ENCODE measurements around the gene HLF.

The HLF gene

GRCh38 chr17:55299890-55300289, 35.1 kb downstream of the HLF start:
- Histone ChIP-seq H3K18ac (ENCODE audit: low read depth in 1 of 2, low read length in 2 of 2) (no peak overlapping the region), H3K27me3 (ENCODE audit: control insufficient read depth in 1 of 2, insufficient read depth in 1 of 2, low read length in 2 of 2) (peaks cover 0 to 13% of the 10 kb centered on the region in 2 experiments), H2BK120ac (ENCODE audit: low read depth, low read length) (no peak overlapping the region), H3K4ac (ENCODE audit: low read depth in 1 of 2, low read length in 2 of 2) (no peak overlapping the region), H3K79me1 (replicated peaks; ENCODE audit: low read length, poor library complexity, severe bottlenecking) (no peaks in the 10 kb centered on the region), H2AK5ac (ENCODE audit: low read length, severe bottlenecking) (no peak overlapping the region), H3K4me3 (ENCODE audit: insufficient read depth in 1 of 2, low read depth in 1 of 2, low read length in 2 of 2) (no peak overlapping the region), H2BK15ac (ENCODE audit: low read depth, poor library complexity, severe bottlenecking) (no peak overlapping the region), H3K23ac (ENCODE audit: low read length in 2 of 2) (no peak overlapping the region), H3K4me2 (ENCODE audit: low read length, poor library complexity, severe bottlenecking) (no peak overlapping the region), H3K9me3 (ENCODE audit: control insufficient read depth, low read length) (no peaks in the 10 kb centered on the region), H3K36me3 (ENCODE audit: control insufficient read depth in 1 of 2, insufficient read depth in 2 of 2, low read depth in 1 of 2, low read length in 2 of 2) (no peaks in the 10 kb centered on the region), H3K4me1 (ENCODE audit: control insufficient read depth, insufficient read depth, low read depth, low read length) (no peaks in the 10 kb centered on the region), H2BK5ac (ENCODE audit: low read depth, low read length, poor library complexity, severe bottlenecking) (no peak overlapping the region), H3K27ac (ENCODE audit: low read length, poor library complexity, severe bottlenecking) (no peak overlapping the region), H4K8ac (ENCODE audit: low read length) (no peak overlapping the region), H4K91ac (ENCODE audit: low read length) (no peak overlapping the region), H3K9ac (ENCODE audit: low read length) (no peak overlapping the region), H3K14ac (ENCODE audit: low read length in 2 of 2) (no peak overlapping the region), H2BK12ac (ENCODE audit: low read length in 2 of 2) (no peak overlapping the region), H2AFZ (ENCODE audit: low read depth, low read length) (no peak overlapping the region)
- 76% methylated on average over 2 of the region's 4 CpGs for WGBS
- no peak for DNase-seq

DNA sequence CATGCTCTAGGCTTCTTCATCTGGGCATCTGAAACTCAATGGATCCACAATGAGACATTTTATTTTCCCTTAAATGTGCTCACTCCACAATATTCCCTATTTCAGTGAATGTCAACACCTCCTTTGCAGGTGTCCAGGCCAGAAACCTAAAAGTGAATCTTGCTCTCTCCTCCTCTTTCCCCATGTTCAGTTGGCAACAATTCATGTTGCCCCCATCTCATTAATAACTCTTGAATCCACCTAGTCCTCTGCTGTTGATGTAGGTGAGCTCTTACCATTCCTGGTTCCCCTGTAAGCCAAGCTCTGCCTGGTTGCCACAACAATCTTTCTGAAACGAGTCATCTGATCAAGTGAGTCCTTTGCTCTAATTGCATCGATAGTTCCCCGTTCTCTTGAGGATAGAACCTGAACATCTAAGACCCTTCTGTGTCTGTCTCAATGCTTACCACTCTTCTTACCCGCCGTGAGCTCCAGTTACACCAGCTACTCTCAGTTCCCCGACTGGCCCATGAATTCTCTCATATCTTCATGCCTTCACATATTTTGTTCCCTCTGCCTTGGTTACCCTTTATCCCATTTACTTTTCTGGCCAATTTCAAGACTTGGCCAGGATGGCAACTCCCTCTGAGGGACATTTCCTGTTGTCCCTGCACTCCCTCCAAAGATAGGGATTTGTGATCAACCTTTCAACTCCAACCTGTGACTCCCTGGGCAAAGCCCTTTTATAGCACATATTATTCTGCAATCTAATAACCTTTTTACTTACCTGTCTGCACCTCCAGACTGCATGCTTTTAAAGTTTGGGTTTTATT, 35.9 kb downstream of the HLF start:
- H3K4ac ChIP-seq (ENCODE audit: low read depth in 1 of 2, low read length in 2 of 2): no peak overlapping the region
- H2BK120ac ChIP-seq (ENCODE audit: low read depth, low read length): no peak overlapping the region
- H4K91ac ChIP-seq (ENCODE audit: low read length): no peak overlapping the region
- H3K4me3 ChIP-seq (ENCODE audit: insufficient read depth in 1 of 2, low read depth in 1 of 2, low read length in 2 of 2): no peak overlapping the region
- no peaks in the 10 kb centered on the region for H3K9me3 ChIP-seq (ENCODE audit: control insufficient read depth, low read length)
- H3K79me1 ChIP-seq (replicated peaks; ENCODE audit: low read length, poor library complexity, severe bottlenecking): no peaks in the 10 kb centered on the region
- no peak overlapping the region for H2AFZ ChIP-seq (ENCODE audit: low read depth, low read length)
- no peak overlapping the region for H3K9ac ChIP-seq (ENCODE audit: low read length)
- H3K23ac ChIP-seq (ENCODE audit: low read length in 2 of 2): no peak overlapping the region
- no peak overlapping the region for H2BK15ac ChIP-seq (ENCODE audit: low read depth, poor library complexity, severe bottlenecking)
- no peak for DNase-seq
- H4K8ac ChIP-seq (ENCODE audit: low read length): no peak overlapping the region
- 79% methylated on average over 6 of the region's 6 CpGs for WGBS
- H3K4me1 ChIP-seq (ENCODE audit: control insufficient read depth, insufficient read depth, low read depth, low read length): no peaks in the 10 kb centered on the region
- no peak overlapping the region for H3K18ac ChIP-seq (ENCODE audit: low read depth in 1 of 2, low read length in 2 of 2)
- H3K27me3 ChIP-seq (ENCODE audit: control insufficient read depth in 1 of 2, insufficient read depth in 1 of 2, low read length in 2 of 2): peaks cover 0 to 13% of the 10 kb centered on the region in 2 experiments
- no peak overlapping the region for H2BK12ac ChIP-seq (ENCODE audit: low read length in 2 of 2)
- H3K27ac ChIP-seq (ENCODE audit: low read length, poor library complexity, severe bottlenecking): no peak overlapping the region
- no peak overlapping the region for H2BK5ac ChIP-seq (ENCODE audit: low read depth, low read length, poor library complexity, severe bottlenecking)
- no peak overlapping the region for H3K14ac ChIP-seq (ENCODE audit: low read length in 2 of 2)
- no peak overlapping the region for H3K4me2 ChIP-seq (ENCODE audit: low read length, poor library complexity, severe bottlenecking)
- H2AK5ac ChIP-seq (ENCODE audit: low read length, severe bottlenecking): no peak overlapping the region
- H3K36me3 ChIP-seq (ENCODE audit: control insufficient read depth in 1 of 2, insufficient read depth in 2 of 2, low read depth in 1 of 2, low read length in 2 of 2): no peaks in the 10 kb centered on the region

DNA sequence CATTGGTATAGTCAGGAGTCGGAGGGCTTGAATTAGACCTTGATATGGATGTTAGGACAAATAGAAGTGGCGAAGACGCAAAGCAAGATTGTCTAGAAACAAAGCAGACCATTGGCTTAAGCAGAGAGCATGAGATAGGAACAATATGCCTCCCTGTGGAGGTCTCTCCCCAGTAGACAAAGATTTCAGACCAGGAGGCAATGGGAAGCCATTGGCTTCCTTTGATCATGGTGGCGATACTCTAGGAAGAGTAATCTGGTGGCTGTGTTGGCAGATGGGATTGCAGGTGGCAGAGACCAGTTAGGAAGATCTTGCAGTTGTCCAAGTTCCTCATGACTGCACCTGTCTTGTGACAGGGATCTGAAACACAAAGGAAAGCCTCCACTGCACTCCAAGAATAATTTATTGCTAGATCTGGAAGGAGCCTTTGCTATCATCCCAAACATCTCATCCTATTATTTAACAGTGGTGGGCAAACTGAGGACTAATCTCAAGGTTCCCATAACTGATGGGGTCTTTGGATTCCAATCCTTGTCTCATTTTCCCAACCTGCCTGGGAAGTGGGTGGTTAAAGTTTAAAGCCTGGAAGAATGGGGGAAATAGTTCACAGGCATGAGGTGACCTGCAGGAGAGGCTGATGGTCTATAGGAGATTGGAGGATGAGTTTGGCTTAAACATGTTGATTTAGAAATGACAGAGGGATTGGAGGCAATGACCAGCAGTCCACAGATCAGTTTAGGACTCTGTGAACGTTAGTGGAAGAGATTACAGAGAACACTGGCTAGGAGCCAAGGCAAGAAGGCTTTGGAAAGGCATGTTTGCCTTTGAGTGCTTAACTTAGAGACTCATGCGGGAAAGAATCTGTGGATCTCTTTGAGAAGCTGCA, 37.0 kb downstream of the HLF start:
- H3K4me2 ChIP-seq (ENCODE audit: low read length, poor library complexity, severe bottlenecking): no peak overlapping the region
- H3K27me3 ChIP-seq (ENCODE audit: control insufficient read depth in 1 of 2, insufficient read depth in 1 of 2, low read length in 2 of 2): peaks cover 0 to 13% of the 10 kb centered on the region in 2 experiments
- no peak overlapping the region for H2BK5ac ChIP-seq (ENCODE audit: low read depth, low read length, poor library complexity, severe bottlenecking)
- H3K4me1 ChIP-seq (ENCODE audit: control insufficient read depth, insufficient read depth, low read depth, low read length): no peaks in the 10 kb centered on the region
- H4K91ac ChIP-seq (ENCODE audit: low read length): no peak overlapping the region
- DNase-seq: no peak
- no peaks in the 10 kb centered on the region for H3K79me1 ChIP-seq (replicated peaks; ENCODE audit: low read length, poor library complexity, severe bottlenecking)
- H2BK12ac ChIP-seq (ENCODE audit: low read length in 2 of 2): no peak overlapping the region
- H3K18ac ChIP-seq (ENCODE audit: low read depth in 1 of 2, low read length in 2 of 2): no peak overlapping the region
- 86% methylated on average over 6 of the region's 6 CpGs for WGBS
- no peak overlapping the region for H2AK5ac ChIP-seq (ENCODE audit: low read length, severe bottlenecking)
- no peak overlapping the region for H3K14ac ChIP-seq (ENCODE audit: low read length in 2 of 2)
- no peak overlapping the region for H3K4me3 ChIP-seq (ENCODE audit: insufficient read depth in 1 of 2, low read depth in 1 of 2, low read length in 2 of 2)
- H3K23ac ChIP-seq (ENCODE audit: low read length in 2 of 2): no peak overlapping the region
- H3K4ac ChIP-seq (ENCODE audit: low read depth in 1 of 2, low read length in 2 of 2): no peak overlapping the region
- H3K36me3 ChIP-seq (ENCODE audit: control insufficient read depth in 1 of 2, insufficient read depth in 2 of 2, low read depth in 1 of 2, low read length in 2 of 2): no peaks in the 10 kb centered on the region
- no peak overlapping the region for H2BK15ac ChIP-seq (ENCODE audit: low read depth, poor library complexity, severe bottlenecking)
- no peaks in the 10 kb centered on the region for H3K9me3 ChIP-seq (ENCODE audit: control insufficient read depth, low read length)
- H2AFZ ChIP-seq (ENCODE audit: low read depth, low read length): no peak overlapping the region
- H2BK120ac ChIP-seq (ENCODE audit: low read depth, low read length): no peak overlapping the region
- no peak overlapping the region for H4K8ac ChIP-seq (ENCODE audit: low read length)
- H3K9ac ChIP-seq (ENCODE audit: low read length): no peak overlapping the region
- H3K27ac ChIP-seq (ENCODE audit: low read length, poor library complexity, severe bottlenecking): no peak overlapping the region

DNA sequence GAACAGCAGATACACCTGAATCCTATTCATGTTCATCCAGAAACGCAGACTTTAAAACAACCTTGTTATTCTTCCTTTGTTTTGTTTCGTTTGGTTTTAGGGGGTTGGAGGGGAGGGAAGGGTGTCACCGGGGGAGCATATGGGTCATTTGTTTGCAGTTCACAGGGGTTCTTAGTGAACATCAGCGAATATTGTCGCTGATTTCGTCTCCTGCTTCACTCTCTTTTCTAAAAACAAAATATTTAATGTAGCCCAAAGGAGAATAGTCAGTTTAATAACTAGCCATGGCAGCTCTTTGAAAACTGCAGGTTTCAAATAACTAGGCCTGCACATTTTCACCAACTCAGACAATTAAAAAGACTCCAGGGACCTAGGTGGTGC, 37.6 kb downstream of the HLF start:
- Histone ChIP-seq H2BK12ac (ENCODE audit: low read length in 2 of 2) (no peak overlapping the region), H3K27me3 (ENCODE audit: control insufficient read depth in 1 of 2, insufficient read depth in 1 of 2, low read length in 2 of 2) (peaks cover 0 to 13% of the 10 kb centered on the region in 2 experiments), H3K27ac (ENCODE audit: low read length, poor library complexity, severe bottlenecking) (no peak overlapping the region), H4K91ac (ENCODE audit: low read length) (no peak overlapping the region), H2BK15ac (ENCODE audit: low read depth, poor library complexity, severe bottlenecking) (no peak overlapping the region), H3K23ac (ENCODE audit: low read length in 2 of 2) (no peak overlapping the region), H3K79me1 (replicated peaks; ENCODE audit: low read length, poor library complexity, severe bottlenecking) (no peaks in the 10 kb centered on the region), H3K9me3 (ENCODE audit: control insufficient read depth, low read length) (no peaks in the 10 kb centered on the region), H3K9ac (ENCODE audit: low read length) (no peak overlapping the region), H4K8ac (ENCODE audit: low read length) (no peak overlapping the region), H3K18ac (ENCODE audit: low read depth in 1 of 2, low read length in 2 of 2) (no peak overlapping the region), H2AFZ (ENCODE audit: low read depth, low read length) (no peak overlapping the region), H3K4ac (ENCODE audit: low read depth in 1 of 2, low read length in 2 of 2) (no peak overlapping the region), H2AK5ac (ENCODE audit: low read length, severe bottlenecking) (no peak overlapping the region), H2BK5ac (ENCODE audit: low read depth, low read length, poor library complexity, severe bottlenecking) (no peak overlapping the region), H3K4me3 (ENCODE audit: insufficient read depth in 1 of 2, low read depth in 1 of 2, low read length in 2 of 2) (no peak overlapping the region), H3K4me2 (ENCODE audit: low read length, poor library complexity, severe bottlenecking) (no peak overlapping the region), H3K14ac (ENCODE audit: low read length in 2 of 2) (no peak overlapping the region), H3K4me1 (ENCODE audit: control insufficient read depth, insufficient read depth, low read depth, low read length) (no peaks in the 10 kb centered on the region), H3K36me3 (ENCODE audit: control insufficient read depth in 1 of 2, insufficient read depth in 2 of 2, low read depth in 1 of 2, low read length in 2 of 2) (no peaks in the 10 kb centered on the region), H2BK120ac (ENCODE audit: low read depth, low read length) (no peak overlapping the region)
- WGBS: 87% methylated on average over 6 of the region's 6 CpGs
- DNase-seq: no peak

Measured in mesenchymal stem cell (in vitro differentiated cells and primary cell).